K562 (cell line): ENCODE data around the gene GALNT18. TPM values are rescaled to one million over a fixed set of nuclear protein-coding genes. Genes with fewer than 3 reads are reported as not detected.
"Not testable (repeated sequence)": the region's sequence is repeated elsewhere in the genome, so short reads cannot be mapped to it uniquely, and the experiment has no call there.

Experiments
- ATAC-seq: fragments of 200-7000 bp; cut with Tn5 transposase; 3 replicates; pipeline ENCODE4 v1.9.1; 2020; ENCODE audit warnings: moderate library complexity
- BruUV-seq: library from RNA; stranded (reverse); fragments of 400-500 nt; replicated peaks from 2 replicates; lab custom pipeline; 2021; lab: Mats Ljungman, UMichigan
- CTCF ChIA-PET: fragments of 300-600 bp; formaldehyde crosslinking; extraction: SDS; loops from one replicate; lab custom pipeline; 2021; ENCODE audit warnings: low intra/inter-chr PET ratio; lab: Yijun Ruan, JAX
- POLR2A ChIA-PET: fragments of 300-600, 350-650 bp; sonication (Branson Sonifier 250); formaldehyde crosslinking; extraction: SDS; loops from one replicate; lab custom pipeline; 2021; ENCODE audit warnings: antibody characterized with exemption, inconsistent platforms; lab: Yijun Ruan, JAX
- DNase-seq, 4 experiments: peaks; one replicate each; pipeline versions ENCODE4 v3.0.0 to v3.0.0-alpha.2; 2011 to 2018; ENCODE audit warnings: low spot score in 3 of 4, mixed read lengths in 3 of 4; ENCODE audit errors: extremely low read depth in 1 of 4
- FAIRE-seq: peaks from 2 replicates; lab custom pipeline; 2011; peaks lifted over from hg19 to GRCh38; lab: Jason Lieb, UNC
- H2AFZ ChIP-seq: 2 replicates; pipeline ENCODE4 v1.6.0; 2011; ENCODE audit warnings: low read depth, low read length, control low read depth, inconsistent platforms
- H3K27ac ChIP-seq: fragments of 200-600 bp; 3 replicates; pipeline ENCODE4 v1.8.0; 2011; ENCODE audit warnings: low read depth, mild to moderate bottlenecking, control low read depth, inconsistent platforms, low read length, moderate library complexity, mixed read lengths; ENCODE audit errors: extremely low read depth
- H3K27me3 ChIP-seq, 2 experiments: fragments of 300-600 bp in 1 of 2; 2 replicates in 1 of 2; 3 replicates in 1 of 2; pipeline versions ENCODE4 v1.6.0 to v1.8.0; 2011; ENCODE audit warnings: inconsistent platforms in 2 of 2, low read length in 2 of 2, mild to moderate bottlenecking in 1 of 2, mixed read lengths in 1 of 2, moderate library complexity in 1 of 2; ENCODE audit not compliant: control insufficient read depth in 2 of 2, insufficient read depth in 2 of 2
- H3K36me3 ChIP-seq: fragments of 300-600 bp; 3 replicates; pipeline ENCODE4 v1.8.0; 2011; ENCODE audit warnings: mild to moderate bottlenecking, low read length, inconsistent platforms; ENCODE audit not compliant: control insufficient read depth, insufficient read depth
- H3K4me1 ChIP-seq, 2 experiments: fragments of 200-600 bp in 1 of 2; replicated peaks in 1 of 2; 2 replicates in 1 of 2; 3 replicates in 1 of 2; pipeline versions ENCODE4 v1.5.1 to v1.8.0; 2011; ENCODE audit warnings: inconsistent platforms in 2 of 2, low read length in 2 of 2, mild to moderate bottlenecking in 1 of 2, mixed read lengths in 1 of 2, moderate library complexity in 1 of 2; ENCODE audit not compliant: control insufficient read depth in 2 of 2, insufficient read depth in 2 of 2
- H3K4me2 ChIP-seq: 2 replicates; pipeline ENCODE4 v1.6.1; 2011; ENCODE audit warnings: low read length, control low read depth, inconsistent platforms, mixed read lengths; ENCODE audit not compliant: insufficient read depth
- H3K4me3 ChIP-seq: fragments of 200-600 bp; sonication (generic), shearing (Covaris generic); 2 replicates; pipeline ENCODE4 v1.5.1; 2016; ENCODE audit warnings: control low read depth, inconsistent platforms
- H3K79me2 ChIP-seq: fragments of 200-600 bp; 3 replicates; pipeline ENCODE4 v1.8.0; 2011; ENCODE audit warnings: low read length, inconsistent platforms; ENCODE audit not compliant: control insufficient read depth, insufficient read depth
- H3K9ac ChIP-seq, 2 experiments: 2 replicates each; pipeline versions ENCODE4 v1.6.0 to v1.6.1; 2011; ENCODE audit warnings: low read depth in 2 of 2, low read length in 2 of 2, control low read depth in 1 of 2, inconsistent platforms in 1 of 2, mild to moderate bottlenecking in 1 of 2, mixed read lengths in 1 of 2; ENCODE audit not compliant: insufficient read depth in 1 of 2
- H3K9me1 ChIP-seq: one replicate; pipeline ENCODE4 v1.6.0; 2011; ENCODE audit warnings: inconsistent platforms, mild to moderate bottlenecking, low read length, moderate library complexity; ENCODE audit not compliant: control insufficient read depth, insufficient read depth
- H3K9me3 ChIP-seq: replicated peaks from 2 replicates; pipeline ENCODE4 v1.5.1; 2011; ENCODE audit warnings: low read depth, low read length, inconsistent platforms; ENCODE audit not compliant: control insufficient read depth, insufficient read depth
- H4K20me1 ChIP-seq: replicated peaks from 2 replicates; pipeline ENCODE4 v1.6.1; 2011; ENCODE audit warnings: low read length, inconsistent platforms, mixed read lengths; ENCODE audit not compliant: control insufficient read depth, insufficient read depth
- NR2F6 ChIP-seq: fragments of 450-650 bp; formaldehyde crosslinking; IDR thresholded peaks from 2 replicates; pipeline ENCODE4 v1.4.0; 2020; ENCODE audit warnings: mild to moderate bottlenecking
- SP1 ChIP-seq: sonication (generic); formaldehyde crosslinking; IDR thresholded peaks from 2 replicates; pipeline ENCODE4 v1.8.1; 2022; ENCODE audit warnings: mild to moderate bottlenecking, missing genetic modification reagents
- ZNF592 ChIP-seq: fragments of 450-650 bp; IDR thresholded peaks from 2 replicates; pipeline ENCODE4 v1.6.1; 2017; ENCODE audit warnings: antibody characterized with exemption, mild to moderate bottlenecking
- WGBS: fragments of 100-300 bp; shearing (Covaris generic); methylation state at CpG from one replicate; pipeline ENCODE4 v1.1.6; 2016; ENCODE audit warnings: low coverage, mixed read lengths; ENCODE audit not compliant: insufficient coverage; ENCODE audit errors: missing lambda C conversion rate; 5-methylcytosine and 5-hydroxymethylcytosine counted together
- in situ Hi-C: fragments of 300-500 bp; cut with MboI; formaldehyde crosslinking; loops from 4 replicates; pipeline ENCODE4 v1.15.0; 2018; ENCODE audit warnings: inconsistent platforms, mixed read lengths
- intact Hi-C: fragments of 100-400 bp; cut with micrococcal nuclease; formaldehyde crosslinking; loops from 2 replicates; pipeline ENCODE4 v1.14.2; 2022
- polyA plus RNA-seq, 8 experiments: library from polyadenylated mRNA; depleted of rRNA in 4 of 8; stranded (reverse) in 5 of 8; unstranded in 3 of 8; fragments of >200 nt; fragmentation: Nextera tagmentation in 2 of 8; fragmentation: Illumina TruSeq in 1 of 8; extraction: Ambion mirVana in 2 of 8; extraction: Trizol in 1 of 8; gene quantifications; 2 replicates each; pipeline versions ENCODE4 v1.2.1 to v1.2.3, GENCODE V29; 2011 to 2014; ENCODE audit warnings: inconsistent platforms in 1 of 8, missing spikeins in 1 of 8
- total RNA-seq, 7 experiments: library from RNA; depleted of rRNA in 6 of 7; stranded (reverse); fragments of >200 nt in 6 of 7; fragmentation: Illumina TruSeq in 2 of 7; extraction: Trizol in 2 of 7; gene quantifications; 2 replicates each; pipeline versions ENCODE4 v1.2.1 to v1.2.3, GENCODE V29; 2011 to 2021; ENCODE audit warnings: low replicate concordance in 1 of 7
- TF ChIP-seq, protein P1 (sequence below): fragments of 250-450 bp; sonication (Bioruptor Pico); IDR thresholded peaks from 2 replicates; pipeline ENCODE4 v1.4.0; 2020; ENCODE audit warnings: mild to moderate bottlenecking

Gene GALNT18
- total and polyA plus RNA-seq, 9 of the 15 experiments (the other 6 are each of a cell fraction or from before 2014, with no cell fraction given) = not detected

- POLR2A ChIA-PET = no interaction called here
- intact Hi-C loops = no loop called here
- no peaks in the 10 kb centered on the region for H3K79me2 ChIP-seq
- CTCF ChIA-PET = no interaction called here
- no peak for DNase-seq
- FAIRE-seq = no peak
- no TSS peak for BruUV-seq
- no peaks in the 10 kb centered on the region for H4K20me1 ChIP-seq
- TF ChIP-seq, protein P1, sequence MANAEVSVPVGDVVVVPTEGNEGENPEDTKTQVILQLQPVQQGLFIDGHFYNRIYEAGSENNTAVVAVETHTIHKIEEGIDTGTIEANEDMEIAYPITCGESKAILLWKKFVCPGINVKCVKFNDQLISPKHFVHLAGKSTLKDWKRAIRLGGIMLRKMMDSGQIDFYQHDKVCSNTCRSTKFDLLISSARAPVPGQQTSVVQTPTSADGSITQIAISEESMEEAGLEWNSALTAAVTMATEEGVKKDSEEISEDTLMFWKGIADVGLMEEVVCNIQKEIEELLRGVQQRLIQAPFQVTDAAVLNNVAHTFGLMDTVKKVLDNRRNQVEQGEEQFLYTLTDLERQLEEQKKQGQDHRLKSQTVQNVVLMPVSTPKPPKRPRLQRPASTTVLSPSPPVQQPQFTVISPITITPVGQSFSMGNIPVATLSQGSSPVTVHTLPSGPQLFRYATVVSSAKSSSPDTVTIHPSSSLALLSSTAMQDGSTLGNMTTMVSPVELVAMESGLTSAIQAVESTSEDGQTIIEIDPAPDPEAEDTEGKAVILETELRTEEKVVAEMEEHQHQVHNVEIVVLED (CRISPR knock-in tag) = no peak
- TF ChIP-seq NR2F6 (CRISPR knock-in tag) (no peak), SP1 (no peak), ZNF592 (no peak)
- TF ChIP-seq, all 486 proteins: peak for 0
- Histone ChIP-seq H3K27me3 (peaks cover 0 to 5% of the 10 kb centered on the region in 2 experiments; a peak in 1 of 5 replicates), H3K4me1 (no peaks in the 10 kb centered on the region), H3K4me2 (no peak overlapping the region), H3K9me3 (no peaks in the 10 kb centered on the region), H3K9ac (no peak overlapping the region), H3K36me3 (no peaks in the 10 kb centered on the region), H3K9me1 (no peaks in the 10 kb centered on the region), H2AFZ (no peak overlapping the region), H3K4me3 (no peak overlapping the region), H3K27ac (no peak overlapping the region)
- in situ Hi-C loops = no loop called here
- 0% methylated on average over 9 of the region's 9 CpGs for WGBS
- ATAC-seq = no peak
Observed at GRCh38 chr11:11356842-11357241, 265.0 kb downstream of the GALNT18 start.

DNA sequence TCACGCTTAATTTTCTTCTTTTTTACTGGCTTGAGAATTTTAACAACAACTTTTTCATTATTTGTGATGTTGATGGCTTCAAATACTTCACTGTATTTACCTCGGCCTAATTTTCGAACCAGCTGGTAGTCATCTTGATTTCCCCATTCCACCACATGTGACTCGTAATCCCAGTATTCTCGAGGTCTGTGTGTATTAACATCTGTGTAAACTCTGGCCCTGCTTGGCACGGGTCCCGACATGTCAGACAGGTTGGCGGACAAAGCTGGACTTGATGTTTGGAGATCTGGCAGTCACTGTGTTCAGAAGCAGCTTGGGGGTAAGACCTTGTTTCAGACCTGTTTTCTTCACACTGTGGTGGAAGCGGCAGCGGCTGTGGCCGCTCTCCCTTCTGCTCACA, 268.9 kb downstream of the GALNT18 start, which contains the start of gene CSNK2A3:
Gene CSNK2A3 (minus strand): TSS at position 373 of the 400 bp plus-strand sequence. CDS start 131 bp downstream, at position 242.
- 1% methylated on average over 8 of the region's 11 CpGs for WGBS
- POLR2A ChIA-PET = interaction anchor here (0.6 to 1.2 kb wide), 2 partner anchors 8 to 21 kb away, joined by 3 to 4 read pairs; no protein-coding TSS in a partner anchor
- DNase-seq, H3K79me2 ChIP-seq, CTCF ChIA-PET, in situ Hi-C loops, H3K4me2 ChIP-seq, intact Hi-C loops, FAIRE-seq, H4K20me1 ChIP-seq, H3K9me1 ChIP-seq, H3K4me1 ChIP-seq, H3K27ac ChIP-seq, H3K9ac ChIP-seq, ATAC-seq, H3K36me3 ChIP-seq, H2AFZ ChIP-seq, H3K9me3 ChIP-seq, H3K4me3 ChIP-seq, BruUV-seq: not testable (repeated sequence)
- peaks cover 0 to 15% of the 10 kb centered on the region in 2 experiments; a peak in 2 of 5 replicates for H3K27me3 ChIP-seq
